SK-N-SH treated with all-trans-retinoic acid at 6 μM for 48 hours (cell line): ENCODE data around the gene TMEM53.

Source experiments
- ATAC-seq: fragments of 200-7000 bp; cut with Tn5 transposase; 3 replicates; pipeline ENCODE4 v1.9.1; 2020; ENCODE audit warnings: mild to moderate bottlenecking, moderate library complexity
- ARNTL ChIP-seq: fragments of 450-650 bp; formaldehyde crosslinking; IDR thresholded peaks from 2 replicates; pipeline ENCODE4 v1.5.0; 2020; ENCODE audit warnings: low read depth, mild to moderate bottlenecking, moderate library complexity, borderline replicate concordance
- BACH2 ChIP-seq: fragments of 250-450 bp; sonication (Bioruptor Pico); IDR thresholded peaks from 2 replicates; pipeline ENCODE4 v1.9.0; 2021; ENCODE audit warnings: mild to moderate bottlenecking, borderline replicate concordance
- CSRNP3 ChIP-seq: fragments of 250-450 bp; sonication (Bioruptor Pico); IDR thresholded peaks from 2 replicates; pipeline ENCODE4 v1.5.1; 2021; ENCODE audit warnings: mild to moderate bottlenecking, moderate library complexity
- ESRRG ChIP-seq: fragments of 250-450 bp; sonication (Bioruptor Pico); IDR thresholded peaks from 2 replicates; pipeline ENCODE4 v1.6.1; 2021; ENCODE audit warnings: mild to moderate bottlenecking
- GLIS3 ChIP-seq: fragments of 250-450 bp; sonication (Bioruptor Pico); IDR thresholded peaks from 2 replicates; pipeline ENCODE4 v1.5.0; 2020; ENCODE audit warnings: mild to moderate bottlenecking, moderate library complexity
- ISL1 ChIP-seq: fragments of 250-450 bp; sonication (Bioruptor Pico); IDR thresholded peaks from 2 replicates; pipeline ENCODE4 v2.1.2; 2022; ENCODE audit warnings: mild to moderate bottlenecking, moderate library complexity
- OSR1 ChIP-seq: fragments of 250-450 bp; sonication (Bioruptor Pico); IDR thresholded peaks from 2 replicates; pipeline ENCODE4 v1.8.0; 2022; ENCODE audit warnings: moderate library complexity, mild to moderate bottlenecking, inconsistent platforms
- PATZ1 ChIP-seq: fragments of 250-450 bp; sonication (Bioruptor Pico); IDR thresholded peaks from 2 replicates; pipeline ENCODE4 v1.8.0; 2020; ENCODE audit warnings: mild to moderate bottlenecking, moderate library complexity, borderline replicate concordance
- PPARA ChIP-seq: fragments of 250-450 bp; sonication (Bioruptor Pico); IDR thresholded peaks from 2 replicates; pipeline ENCODE4 v1.5.0; 2020; ENCODE audit warnings: mild to moderate bottlenecking, borderline replicate concordance
- RARB ChIP-seq: fragments of 250-450 bp; sonication (Bioruptor Pico); IDR thresholded peaks from 2 replicates; pipeline ENCODE4 v1.8.0; 2021; ENCODE audit warnings: mild to moderate bottlenecking, moderate library complexity
- SNAI2 ChIP-seq: fragments of 250-450 bp; sonication (Bioruptor Pico); IDR thresholded peaks from 2 replicates; pipeline ENCODE4 v1.5.0; 2020; ENCODE audit warnings: mild to moderate bottlenecking, moderate library complexity
- TCF4 ChIP-seq: fragments of 250-450 bp; sonication (Bioruptor Pico); IDR thresholded peaks from 2 replicates; pipeline ENCODE4 v1.8.0; 2021; ENCODE audit warnings: mild to moderate bottlenecking, moderate library complexity, borderline replicate concordance
- TOX ChIP-seq: fragments of 250-450 bp; sonication (Bioruptor Pico); IDR thresholded peaks from 2 replicates; pipeline ENCODE4 v1.8.0; 2021; ENCODE audit warnings: mild to moderate bottlenecking, moderate library complexity, borderline replicate concordance
- ZFP30 ChIP-seq: fragments of 450-650 bp; formaldehyde crosslinking; IDR thresholded peaks from 2 replicates; pipeline ENCODE4 v1.5.0; 2022; ENCODE audit warnings: mild to moderate bottlenecking, moderate library complexity
- ZNF70 ChIP-seq: fragments of 450-650 bp; formaldehyde crosslinking; IDR thresholded peaks from 2 replicates; pipeline ENCODE4 v1.5.0; 2020; ENCODE audit warnings: mild to moderate bottlenecking, moderate library complexity
- ZNF8 ChIP-seq: fragments of 450-650 bp; formaldehyde crosslinking; IDR thresholded peaks from 2 replicates; pipeline ENCODE4 v1.5.0; 2020; ENCODE audit warnings: mild to moderate bottlenecking, moderate library complexity
- TF ChIP-seq, protein P1 (sequence below): fragments of 250-450 bp; sonication (Bioruptor Pico); IDR thresholded peaks from 2 replicates; pipeline ENCODE4 v1.5.1; 2020; ENCODE audit warnings: low read depth, mild to moderate bottlenecking, moderate library complexity
- TF ChIP-seq, protein P2 (sequence below): fragments of 250-450 bp; sonication (Bioruptor Pico); IDR thresholded peaks from 2 replicates; pipeline ENCODE4 v1.5.0; 2020; ENCODE audit warnings: mild to moderate bottlenecking, moderate library complexity

The TMEM53 gene

DNA sequence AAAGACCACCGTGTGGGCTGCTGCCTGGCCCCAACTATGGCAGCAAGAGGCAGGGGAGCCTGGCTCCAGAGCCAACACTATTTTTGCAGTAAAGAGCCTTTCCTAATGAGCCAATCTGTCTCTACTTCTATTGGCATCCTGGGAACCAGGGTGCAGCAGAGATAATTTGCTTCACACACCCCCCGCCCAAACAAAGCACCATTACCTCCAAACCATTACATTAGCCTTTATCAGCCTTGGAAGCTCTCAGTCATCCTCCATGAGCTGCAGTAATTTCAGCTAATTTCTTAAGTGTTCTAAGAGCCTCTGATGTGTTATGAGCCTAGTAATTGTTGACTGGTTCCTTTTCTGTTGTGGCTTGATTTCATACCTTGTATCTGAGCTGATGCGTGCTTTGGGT, 21.8 kb upstream of the TMEM53 start:
- no peak for ATAC-seq

GRCh38 chr1:44695671-44696070, 21.4 kb upstream of the TMEM53 start:
- TF ChIP-seq, protein P1, sequence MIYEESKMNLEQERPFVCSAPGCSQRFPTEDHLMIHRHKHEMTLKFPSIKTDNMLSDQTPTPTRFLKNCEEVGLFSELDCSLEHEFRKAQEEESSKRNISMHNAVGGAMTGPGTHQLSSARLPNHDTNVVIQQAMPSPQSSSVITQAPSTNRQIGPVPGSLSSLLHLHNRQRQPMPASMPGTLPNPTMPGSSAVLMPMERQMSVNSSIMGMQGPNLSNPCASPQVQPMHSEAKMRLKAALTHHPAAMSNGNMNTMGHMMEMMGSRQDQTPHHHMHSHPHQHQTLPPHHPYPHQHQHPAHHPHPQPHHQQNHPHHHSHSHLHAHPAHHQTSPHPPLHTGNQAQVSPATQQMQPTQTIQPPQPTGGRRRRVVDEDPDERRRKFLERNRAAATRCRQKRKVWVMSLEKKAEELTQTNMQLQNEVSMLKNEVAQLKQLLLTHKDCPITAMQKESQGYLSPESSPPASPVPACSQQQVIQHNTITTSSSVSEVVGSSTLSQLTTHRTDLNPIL (CRISPR knock-in tag), result no peak
- TF ChIP-seq GLIS3 (CRISPR knock-in tag), result no peak
- no peak for TF ChIP-seq PPARA (CRISPR knock-in tag)
- TF ChIP-seq PATZ1 (CRISPR knock-in tag), result no peak
- no peak for TF ChIP-seq CSRNP3 (CRISPR knock-in tag)
- no peak for TF ChIP-seq OSR1 (CRISPR knock-in tag)
- TF ChIP-seq RARB (CRISPR knock-in tag), result no peak
- no peak for TF ChIP-seq ZNF70 (CRISPR knock-in tag)
- no peak for TF ChIP-seq ZFP30 (CRISPR knock-in tag)
- no peak for TF ChIP-seq ARNTL (CRISPR knock-in tag)
- TF ChIP-seq ISL1, result no peak
- no peak for TF ChIP-seq SNAI2 (CRISPR knock-in tag)
- TF ChIP-seq TOX (CRISPR knock-in tag), result no peak
- TF ChIP-seq, protein P2, sequence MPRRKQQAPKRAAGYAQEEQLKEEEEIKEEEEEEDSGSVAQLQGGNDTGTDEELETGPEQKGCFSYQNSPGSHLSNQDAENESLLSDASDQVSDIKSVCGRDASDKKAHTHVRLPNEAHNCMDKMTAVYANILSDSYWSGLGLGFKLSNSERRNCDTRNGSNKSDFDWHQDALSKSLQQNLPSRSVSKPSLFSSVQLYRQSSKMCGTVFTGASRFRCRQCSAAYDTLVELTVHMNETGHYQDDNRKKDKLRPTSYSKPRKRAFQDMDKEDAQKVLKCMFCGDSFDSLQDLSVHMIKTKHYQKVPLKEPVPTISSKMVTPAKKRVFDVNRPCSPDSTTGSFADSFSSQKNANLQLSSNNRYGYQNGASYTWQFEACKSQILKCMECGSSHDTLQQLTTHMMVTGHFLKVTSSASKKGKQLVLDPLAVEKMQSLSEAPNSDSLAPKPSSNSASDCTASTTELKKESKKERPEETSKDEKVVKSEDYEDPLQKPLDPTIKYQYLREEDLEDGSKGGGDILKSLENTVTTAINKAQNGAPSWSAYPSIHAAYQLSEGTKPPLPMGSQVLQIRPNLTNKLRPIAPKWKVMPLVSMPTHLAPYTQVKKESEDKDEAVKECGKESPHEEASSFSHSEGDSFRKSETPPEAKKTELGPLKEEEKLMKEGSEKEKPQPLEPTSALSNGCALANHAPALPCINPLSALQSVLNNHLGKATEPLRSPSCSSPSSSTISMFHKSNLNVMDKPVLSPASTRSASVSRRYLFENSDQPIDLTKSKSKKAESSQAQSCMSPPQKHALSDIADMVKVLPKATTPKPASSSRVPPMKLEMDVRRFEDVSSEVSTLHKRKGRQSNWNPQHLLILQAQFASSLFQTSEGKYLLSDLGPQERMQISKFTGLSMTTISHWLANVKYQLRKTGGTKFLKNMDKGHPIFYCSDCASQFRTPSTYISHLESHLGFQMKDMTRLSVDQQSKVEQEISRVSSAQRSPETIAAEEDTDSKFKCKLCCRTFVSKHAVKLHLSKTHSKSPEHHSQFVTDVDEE (CRISPR knock-in tag), result no peak
- TF ChIP-seq BACH2 (CRISPR knock-in tag), result no peak
- no peak for ATAC-seq

More for the DNA sequence above, 21.8 kb upstream of the TMEM53 start:
- TF ChIP-seq GLIS3 (CRISPR knock-in tag), result no peak
- no peak for TF ChIP-seq TCF4 (CRISPR knock-in tag)
- TF ChIP-seq ARNTL (CRISPR knock-in tag), result no peak
- no peak for TF ChIP-seq ZFP30 (CRISPR knock-in tag)
- no peak for TF ChIP-seq RARB (CRISPR knock-in tag)
- TF ChIP-seq CSRNP3 (CRISPR knock-in tag), result no peak
- no peak for TF ChIP-seq PPARA (CRISPR knock-in tag)
- TF ChIP-seq, protein P1 (CRISPR knock-in tag), result no peak
- TF ChIP-seq ESRRG (CRISPR knock-in tag), result no peak
- TF ChIP-seq, protein P2 (CRISPR knock-in tag), result no peak
- no peak for TF ChIP-seq ZNF8 (CRISPR knock-in tag)
